HG02973 (cell line): ENCODE measurements around the gene MYCBP2.
"Not testable (repeated sequence)": the region's sequence is repeated elsewhere in the genome, so short reads cannot be mapped to it uniquely, and the experiment has no call there.

Experiments
- ATAC-seq: cut with Tn5 transposase; IDR thresholded peaks from one replicate; pipeline ENCODE4 v1.9.1; 2021; ENCODE audit warnings: moderate library complexity; ENCODE audit not compliant: unreplicated experiment

The MYCBP2 gene, protein sequence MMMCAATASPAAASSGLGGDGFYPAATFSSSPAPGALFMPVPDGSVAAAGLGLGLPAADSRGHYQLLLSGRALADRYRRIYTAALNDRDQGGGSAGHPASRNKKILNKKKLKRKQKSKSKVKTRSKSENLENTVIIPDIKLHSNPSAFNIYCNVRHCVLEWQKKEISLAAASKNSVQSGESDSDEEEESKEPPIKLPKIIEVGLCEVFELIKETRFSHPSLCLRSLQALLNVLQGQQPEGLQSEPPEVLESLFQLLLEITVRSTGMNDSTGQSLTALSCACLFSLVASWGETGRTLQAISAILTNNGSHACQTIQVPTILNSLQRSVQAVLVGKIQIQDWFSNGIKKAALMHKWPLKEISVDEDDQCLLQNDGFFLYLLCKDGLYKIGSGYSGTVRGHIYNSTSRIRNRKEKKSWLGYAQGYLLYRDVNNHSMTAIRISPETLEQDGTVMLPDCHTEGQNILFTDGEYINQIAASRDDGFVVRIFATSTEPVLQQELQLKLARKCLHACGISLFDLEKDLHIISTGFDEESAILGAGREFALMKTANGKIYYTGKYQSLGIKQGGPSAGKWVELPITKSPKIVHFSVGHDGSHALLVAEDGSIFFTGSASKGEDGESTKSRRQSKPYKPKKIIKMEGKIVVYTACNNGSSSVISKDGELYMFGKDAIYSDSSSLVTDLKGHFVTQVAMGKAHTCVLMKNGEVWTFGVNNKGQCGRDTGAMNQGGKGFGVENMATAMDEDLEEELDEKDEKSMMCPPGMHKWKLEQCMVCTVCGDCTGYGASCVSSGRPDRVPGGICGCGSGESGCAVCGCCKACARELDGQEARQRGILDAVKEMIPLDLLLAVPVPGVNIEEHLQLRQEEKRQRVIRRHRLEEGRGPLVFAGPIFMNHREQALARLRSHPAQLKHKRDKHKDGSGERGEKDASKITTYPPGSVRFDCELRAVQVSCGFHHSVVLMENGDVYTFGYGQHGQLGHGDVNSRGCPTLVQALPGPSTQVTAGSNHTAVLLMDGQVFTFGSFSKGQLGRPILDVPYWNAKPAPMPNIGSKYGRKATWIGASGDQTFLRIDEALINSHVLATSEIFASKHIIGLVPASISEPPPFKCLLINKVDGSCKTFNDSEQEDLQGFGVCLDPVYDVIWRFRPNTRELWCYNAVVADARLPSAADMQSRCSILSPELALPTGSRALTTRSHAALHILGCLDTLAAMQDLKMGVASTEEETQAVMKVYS (N-terminal part only)

DNA sequence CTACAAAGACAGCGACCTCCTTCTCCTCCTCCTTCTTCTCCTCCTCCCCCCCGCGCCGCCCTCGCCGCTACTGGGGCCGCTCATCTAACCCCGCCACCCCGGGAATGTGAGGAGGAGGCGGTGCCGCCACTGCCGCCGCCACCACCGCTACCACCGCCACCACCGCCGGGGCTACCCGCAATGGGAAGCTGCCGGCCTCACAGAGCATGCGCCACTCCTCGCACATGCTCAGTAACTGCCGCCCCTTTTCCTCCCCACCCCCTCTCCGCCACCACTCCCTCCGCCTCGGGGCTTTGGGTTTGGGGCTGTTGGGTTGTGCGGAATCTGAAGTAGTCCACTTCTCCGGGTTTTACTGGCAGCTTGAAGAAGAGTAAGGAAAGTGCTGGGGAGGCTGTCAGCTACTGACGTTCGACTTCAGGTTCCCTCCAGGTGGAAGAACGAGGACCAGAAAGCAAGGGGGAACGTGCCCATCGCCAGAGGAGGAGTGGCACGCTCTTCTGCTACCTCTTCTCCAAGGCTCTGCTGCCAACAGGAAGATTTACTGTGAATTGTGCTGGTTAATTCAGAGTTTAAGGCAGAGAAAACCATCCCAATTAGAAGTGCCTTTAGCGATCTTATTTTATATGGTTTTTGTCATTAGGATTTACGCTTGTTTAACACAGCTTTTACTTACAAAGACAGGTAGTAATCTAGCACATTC is at the start of gene MYCBP2:
Gene MYCBP2 (minus strand): TSS at position 190 of the 700 bp plus-strand sequence. CDS start 319 bp downstream, outside the sequence.
- ATAC-seq, result peak; percentile 45

DNA sequence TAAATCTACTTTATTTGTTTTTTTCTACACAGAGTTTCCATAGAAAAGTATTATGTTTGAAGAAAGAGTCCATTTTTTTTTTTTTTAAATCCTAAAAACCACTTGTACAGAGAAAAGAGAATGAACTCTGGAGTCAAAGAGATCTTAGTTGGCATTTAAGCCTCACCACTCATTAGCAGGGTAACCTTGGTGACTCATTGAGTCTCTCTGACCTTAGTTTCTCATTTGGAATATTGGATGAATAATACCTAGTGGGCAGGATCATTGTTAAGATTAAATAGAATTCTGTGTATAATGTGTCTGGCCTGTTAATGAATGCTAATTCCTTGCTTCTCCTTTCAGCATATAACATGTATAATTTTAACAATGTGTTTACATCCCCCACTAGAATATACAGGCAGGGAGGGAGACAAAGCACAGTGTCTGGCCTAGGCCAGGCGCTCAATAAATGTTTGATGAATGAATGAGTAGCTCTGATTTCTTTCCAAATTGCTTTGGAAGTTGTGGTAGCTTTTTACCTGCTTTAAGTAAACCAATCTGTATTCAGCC is 48.7 kb upstream of the MYCBP2 start:
- ATAC-seq, result no peak

DNA sequence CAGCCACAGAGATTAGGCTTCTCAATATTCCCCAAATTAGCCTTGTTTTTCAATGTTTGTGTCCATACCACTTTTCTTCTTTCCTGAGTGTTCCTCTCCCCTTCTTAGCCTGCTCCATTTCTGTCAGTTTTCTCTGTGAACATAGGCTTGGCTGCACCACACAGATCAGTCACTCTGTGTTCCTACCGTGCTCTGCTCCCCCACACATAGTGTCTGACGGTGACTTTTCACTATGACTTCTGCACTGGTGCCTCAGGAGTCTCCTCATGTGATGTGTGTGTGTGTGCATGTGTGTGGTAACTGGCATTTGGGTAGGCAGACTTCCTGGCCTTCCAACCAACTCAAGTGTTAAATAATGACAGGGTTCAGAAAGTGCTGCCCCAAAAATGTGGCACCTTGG is 47.9 kb upstream of the MYCBP2 start:
- ATAC-seq, result no peak

DNA sequence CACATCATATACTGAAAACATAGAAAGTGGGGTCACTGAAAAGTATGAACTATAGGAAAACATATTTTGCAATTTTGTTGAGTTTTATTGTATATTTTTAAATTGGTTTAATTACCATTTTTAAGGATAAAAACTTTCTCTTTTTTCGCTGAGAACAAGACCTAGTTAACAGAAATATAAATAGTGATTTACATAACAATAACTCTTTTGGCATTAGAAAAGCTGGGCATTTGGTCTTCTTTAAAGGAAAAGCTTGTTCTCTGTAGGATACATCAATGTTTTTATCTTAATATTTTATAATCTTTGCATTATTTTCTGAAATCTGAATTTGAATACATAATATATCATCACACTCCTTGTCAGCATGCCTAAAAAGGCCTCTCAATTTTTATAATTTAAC is 47.4 kb upstream of the MYCBP2 start:
- ATAC-seq, result no peak

DNA sequence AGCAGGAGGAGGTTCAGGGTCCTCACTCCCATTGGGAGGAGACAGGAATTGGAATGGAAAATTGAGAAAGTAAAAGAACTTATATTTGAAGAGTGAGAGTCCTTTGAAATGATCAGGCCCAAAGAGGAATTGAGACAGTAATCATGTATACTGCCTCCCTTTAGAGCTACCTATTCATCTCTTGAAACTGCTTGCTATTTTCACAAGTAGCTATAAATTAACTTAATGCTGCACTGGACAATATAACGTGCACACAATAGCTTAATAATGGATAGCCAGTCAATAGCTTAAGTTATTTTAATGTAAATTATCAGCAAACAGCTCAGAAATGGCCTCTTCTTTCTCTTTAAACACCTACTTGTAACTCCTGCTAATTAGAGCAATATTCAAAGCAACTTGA is 46.6 kb upstream of the MYCBP2 start:
- ATAC-seq, result no peak

DNA sequence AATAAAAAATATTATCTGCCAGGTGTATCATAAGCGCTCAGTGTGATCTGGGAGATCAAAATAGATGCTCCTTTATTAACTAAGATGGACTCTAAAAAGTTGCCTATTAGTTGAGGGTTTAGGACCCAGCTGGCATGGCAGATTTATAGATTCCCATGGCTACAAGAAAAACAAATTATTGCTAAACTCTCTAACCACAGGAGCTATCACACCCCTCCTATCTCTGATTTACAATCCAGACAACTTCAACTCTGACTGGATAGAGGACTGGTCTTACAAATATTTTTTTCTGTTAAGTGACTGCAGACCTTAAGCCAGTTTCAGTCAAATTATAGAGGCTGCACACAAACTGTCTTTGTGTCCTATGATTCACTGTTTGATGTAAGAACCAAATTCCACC is 45.4 kb upstream of the MYCBP2 start:
- ATAC-seq, result no peak

DNA sequence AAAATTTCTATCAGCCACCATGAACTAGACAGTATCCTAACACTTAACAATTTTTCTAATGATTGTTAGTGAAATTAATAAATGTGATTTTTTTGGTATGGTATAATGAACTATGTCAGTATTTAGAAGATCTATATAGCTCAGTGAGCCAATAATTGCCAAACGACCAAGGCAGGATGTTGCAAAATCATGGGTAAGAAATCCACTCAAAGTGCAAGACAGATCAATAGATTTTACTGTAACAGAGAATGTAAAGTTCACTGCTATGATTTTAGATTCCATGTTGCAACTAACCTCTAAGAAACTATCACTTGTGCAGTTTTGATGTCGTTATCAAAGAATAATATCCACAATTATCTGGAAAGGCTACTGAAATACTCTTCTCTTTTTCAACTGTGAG is 44.0 kb upstream of the MYCBP2 start:
- no peak for ATAC-seq

DNA sequence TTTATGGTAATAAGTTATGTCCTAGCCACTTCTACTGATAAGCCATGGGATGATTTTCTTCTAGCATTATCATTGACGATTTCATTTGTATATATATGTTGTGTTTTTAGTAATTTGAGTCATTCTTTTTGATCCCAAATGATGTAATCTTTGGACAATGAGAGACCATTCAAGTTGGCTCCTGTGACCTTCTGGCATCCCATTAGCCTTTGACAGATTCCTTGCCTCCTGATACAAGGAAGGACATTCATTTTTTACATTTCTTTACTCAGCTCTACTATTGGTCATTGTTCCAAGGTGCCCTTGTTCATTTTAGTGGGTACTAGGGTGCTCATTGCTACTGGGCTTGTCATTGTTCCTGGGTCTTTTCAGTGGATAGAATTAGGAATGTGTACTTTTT is 35.3 kb upstream of the MYCBP2 start:
- ATAC-seq, result no peak

DNA sequence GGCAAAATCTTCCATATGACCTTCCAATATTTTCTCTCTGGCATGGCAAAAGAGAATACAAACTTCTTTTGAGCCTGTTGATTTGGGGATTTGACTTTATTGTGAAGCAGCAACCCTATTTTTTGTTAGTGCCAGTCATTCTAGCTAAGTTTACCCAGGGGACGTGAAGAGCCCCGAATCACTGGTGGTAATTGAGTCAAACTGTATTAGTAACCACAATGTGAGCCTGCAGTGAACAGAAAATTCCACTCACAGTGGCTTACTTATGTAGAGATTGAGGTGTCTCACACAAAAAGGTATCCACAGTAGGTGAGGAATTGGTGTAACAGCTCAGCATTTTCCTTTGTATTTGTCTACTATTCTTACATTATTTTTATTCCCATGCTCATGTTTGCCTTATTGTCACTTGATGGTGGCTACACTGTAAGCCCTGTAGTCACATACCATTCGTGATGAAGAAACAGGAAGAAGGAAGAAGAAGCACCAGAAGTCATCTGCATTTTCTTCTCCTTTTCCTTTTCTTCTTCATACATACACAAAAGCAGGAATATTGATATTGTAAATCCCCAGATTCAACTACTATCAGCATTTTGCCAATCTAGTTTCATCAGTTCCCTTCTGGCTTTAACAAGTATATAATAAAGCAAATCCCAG is 33.3 kb upstream of the MYCBP2 start:
- ATAC-seq, result peak; percentile 56

DNA sequence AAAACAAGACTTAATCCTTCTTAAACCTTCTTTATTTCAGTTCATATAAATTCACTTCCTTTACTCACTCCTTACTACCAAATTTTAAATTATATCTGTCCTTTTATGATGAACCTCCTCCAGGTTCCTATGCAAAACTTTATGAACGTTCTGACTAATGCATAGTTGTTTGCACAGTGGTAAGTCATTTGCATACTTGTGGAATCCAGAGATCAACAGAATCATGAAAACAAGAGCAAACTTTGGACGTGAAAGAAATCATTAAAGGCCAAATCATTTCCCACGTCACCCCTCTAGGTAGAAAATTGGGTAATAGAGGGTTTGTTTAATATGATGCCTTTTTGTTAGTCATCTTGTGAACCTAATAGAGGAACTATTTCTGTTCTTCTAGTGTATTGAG is 32.3 kb upstream of the MYCBP2 start:
- ATAC-seq, result no peak

DNA sequence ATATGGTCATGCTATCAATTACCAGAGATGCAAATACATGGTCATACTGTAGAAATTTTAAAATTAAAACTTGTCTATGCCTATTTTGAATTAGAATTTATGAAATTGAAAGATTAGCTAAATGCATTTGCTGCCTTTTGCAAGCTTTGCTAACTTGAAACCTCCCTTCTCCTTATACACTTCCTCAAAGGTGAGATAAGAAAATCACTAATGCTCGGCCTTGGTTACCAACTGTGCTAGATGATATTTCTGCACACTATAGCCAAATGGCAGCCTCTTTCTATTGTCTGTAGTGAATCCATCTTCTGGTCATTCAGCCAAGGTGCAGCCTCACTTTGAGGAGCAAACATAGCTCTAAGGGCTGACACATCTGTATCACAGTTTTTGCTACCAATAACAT is 31.1 kb upstream of the MYCBP2 start:
- ATAC-seq, result no peak

DNA sequence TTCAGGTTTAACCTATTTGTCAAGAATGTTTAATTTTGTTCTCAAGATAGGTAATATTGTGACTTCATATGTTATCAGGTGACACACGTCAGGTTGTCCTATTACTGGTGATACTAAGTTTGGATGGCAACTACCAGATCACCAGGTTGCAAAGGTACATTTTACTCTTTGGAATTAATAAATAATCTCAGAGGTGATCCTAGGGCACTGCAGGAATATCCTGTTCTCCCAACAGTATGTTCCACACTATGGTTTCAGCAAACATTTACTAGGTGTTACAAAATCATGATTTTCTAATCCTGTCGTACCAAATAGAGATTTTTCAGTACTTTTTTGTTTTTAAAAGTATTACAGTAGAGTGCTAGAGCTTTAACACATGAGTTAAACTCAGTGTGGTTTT is 29.3 kb upstream of the MYCBP2 start:
- ATAC-seq, result no peak

DNA sequence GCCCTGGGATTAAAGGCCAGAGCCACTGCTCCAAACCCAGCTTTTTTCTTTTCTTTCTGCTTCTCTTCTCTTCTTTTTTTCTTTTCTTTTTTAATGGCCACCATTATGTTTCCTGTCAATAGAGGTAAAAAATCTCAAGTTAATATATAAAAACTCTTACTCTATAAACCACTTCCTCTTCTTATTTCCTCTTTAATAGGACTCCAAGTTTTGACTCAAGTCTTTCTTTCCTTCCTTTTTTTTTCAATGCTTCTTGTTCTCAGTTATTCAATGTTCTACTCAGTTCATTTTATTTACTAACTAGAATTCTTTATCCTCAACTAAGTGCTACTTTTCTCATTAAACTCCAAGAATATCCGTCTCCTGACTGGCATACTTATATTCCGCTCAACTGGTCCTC is 27.1 kb upstream of the MYCBP2 start:
- ATAC-seq, result no peak

DNA sequence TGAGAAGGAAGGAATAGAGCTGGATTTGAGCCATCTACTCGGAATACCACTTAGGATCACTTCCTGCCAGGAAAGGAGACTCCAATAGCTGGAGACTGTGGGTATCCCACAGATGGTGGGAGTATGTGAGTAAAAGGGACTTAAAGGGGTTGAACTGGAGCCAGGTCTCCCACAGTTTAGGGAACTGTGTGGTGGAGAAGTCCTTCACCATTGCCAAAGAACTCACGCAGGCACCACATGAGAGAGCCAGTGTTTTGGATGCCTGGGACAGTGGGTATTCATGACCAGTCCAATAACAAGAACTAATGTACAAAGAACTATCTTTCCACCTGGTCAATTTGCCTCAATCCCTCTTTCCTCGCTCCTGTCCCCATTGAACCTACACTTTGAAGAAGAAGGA is 24.4 kb upstream of the MYCBP2 start:
- no peak for ATAC-seq

DNA sequence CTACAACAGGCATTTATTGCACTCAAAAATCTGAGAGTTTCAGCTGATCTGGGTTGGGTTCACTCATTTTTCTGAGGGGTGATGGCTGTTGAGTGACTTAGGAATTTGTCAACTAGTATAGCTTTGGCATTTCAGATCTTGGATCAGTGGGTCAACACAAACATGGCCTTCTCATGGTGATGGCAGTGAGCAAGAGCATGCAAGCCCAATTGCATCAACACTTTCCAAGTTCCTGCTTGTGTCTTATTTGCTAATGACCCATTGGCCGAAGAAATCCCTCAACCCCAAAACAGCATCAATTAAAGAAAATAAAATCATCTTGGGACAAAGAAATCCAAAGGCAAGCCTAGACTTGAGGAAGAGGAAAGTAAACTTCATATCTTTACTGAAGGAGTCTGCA is 23.9 kb upstream of the MYCBP2 start:
- no peak for ATAC-seq

DNA sequence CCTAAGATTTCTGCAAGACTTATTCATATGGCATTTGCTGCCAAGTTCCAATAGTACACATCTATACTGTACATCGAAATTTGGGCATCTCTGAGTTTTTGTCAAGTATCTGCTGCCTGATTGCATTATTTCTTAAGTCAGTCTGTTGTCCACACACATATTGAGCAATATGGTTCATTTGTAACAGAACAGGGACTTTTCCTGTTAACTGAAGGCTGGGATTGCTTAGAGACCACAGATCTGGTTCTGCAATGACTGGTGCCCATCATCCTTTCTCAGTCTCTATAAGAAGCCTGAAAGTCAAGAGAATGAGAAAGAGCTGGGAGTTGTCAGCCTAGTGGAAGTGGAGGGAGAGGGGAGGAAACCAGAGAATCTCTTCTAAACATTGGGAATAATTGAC is 22.5 kb upstream of the MYCBP2 start:
- no peak for ATAC-seq

DNA sequence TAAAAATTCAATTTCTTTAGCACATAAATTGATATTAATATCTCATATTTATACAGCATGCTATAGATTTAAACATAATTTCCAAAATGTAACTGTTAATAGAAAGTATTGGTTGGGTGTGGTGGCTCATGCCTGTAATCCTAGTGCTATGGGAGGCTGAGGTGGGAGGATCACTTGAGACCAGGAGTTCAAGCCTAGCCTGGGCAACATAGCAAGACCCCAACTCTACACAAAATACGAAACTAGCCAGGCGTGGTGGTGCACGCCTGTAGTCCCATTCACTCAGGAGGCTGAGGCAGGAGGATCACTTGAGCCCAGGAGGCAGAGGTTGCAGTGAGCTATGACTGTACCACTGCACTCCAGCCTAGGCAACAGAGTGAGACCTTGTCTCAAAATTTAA is 20.5 kb upstream of the MYCBP2 start:
- not testable (repeated sequence) for ATAC-seq

DNA sequence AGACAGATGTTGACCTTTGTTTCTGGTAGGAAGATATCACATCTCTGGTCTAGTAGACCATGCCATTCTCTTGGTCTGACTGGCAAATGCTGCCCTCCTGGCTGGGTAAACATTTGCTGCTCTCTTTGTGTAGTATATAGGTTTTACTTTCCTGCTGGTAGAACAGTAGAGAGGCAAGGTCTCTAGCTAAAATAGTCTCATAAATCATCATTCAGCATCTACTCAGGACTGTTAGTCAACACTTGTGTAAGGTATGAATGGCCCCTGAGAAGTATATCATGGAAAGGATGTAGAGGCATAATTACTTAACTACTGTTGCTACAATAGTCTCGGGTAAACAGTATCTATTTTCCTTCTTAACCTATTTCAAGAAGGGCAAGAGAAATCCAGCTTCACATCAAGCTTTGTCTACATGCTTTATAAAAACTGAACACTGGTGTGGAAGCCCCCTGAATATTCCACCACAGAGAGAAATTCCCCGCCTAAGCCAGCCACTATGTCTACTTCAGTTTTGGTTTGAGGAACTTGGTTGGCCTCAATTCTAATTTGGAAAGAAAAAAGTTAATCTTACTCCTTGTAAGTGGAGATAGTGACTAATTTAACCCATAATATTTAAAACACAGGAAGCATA is 18.4 kb upstream of the MYCBP2 start:
- peak; percentile 80 for ATAC-seq

DNA sequence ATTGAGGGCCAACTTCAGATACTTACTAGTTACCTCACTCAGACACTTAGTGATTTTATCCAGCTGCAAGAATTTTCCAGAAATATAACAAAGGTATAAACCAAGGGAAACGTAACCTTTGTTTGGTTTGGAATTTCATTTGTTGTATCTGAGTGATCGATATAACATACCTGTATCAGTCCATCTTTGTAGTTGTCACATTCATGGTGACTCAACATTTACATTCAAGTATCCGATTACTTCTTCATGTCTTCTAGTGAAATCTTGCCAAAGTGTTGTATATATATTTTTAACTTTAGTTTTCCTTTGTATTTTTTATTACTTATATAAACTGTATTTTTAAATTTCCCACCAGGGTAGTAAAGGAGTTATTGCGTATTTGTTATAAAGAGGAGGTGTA is 16.9 kb upstream of the MYCBP2 start:
- no peak for ATAC-seq

DNA sequence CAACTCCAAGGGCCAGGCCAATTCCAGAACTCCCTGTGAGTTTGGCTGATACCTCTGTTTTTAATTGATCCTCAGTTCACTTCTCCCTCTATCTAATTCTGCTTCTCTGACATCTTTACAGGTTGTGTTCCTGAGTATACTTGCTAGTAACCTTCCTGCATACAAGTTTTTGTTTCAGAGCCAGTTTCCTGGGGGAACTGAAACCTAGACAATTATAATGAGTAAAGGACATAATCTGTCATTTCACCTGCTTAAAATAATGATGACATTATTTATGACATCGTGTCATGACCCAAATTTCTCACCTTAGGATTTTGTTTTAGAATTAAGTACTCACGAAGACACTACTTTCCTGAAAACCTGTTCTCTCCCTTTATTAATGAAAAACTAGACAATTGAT is 12.5 kb upstream of the MYCBP2 start:
- peak; percentile 66 for ATAC-seq
